Breast epithelium (tissue), 4 donors: Measurements from ENCODE around the gene BICD1. TPM values are rescaled to one million over a fixed set of nuclear protein-coding genes. Genes with fewer than 3 reads are reported as not detected.

Experiments used
- DNase-seq, 2 donors: peaks; one replicate each; pipeline ENCODE4 v3.0.0-alpha.2; 2019; ENCODE audit warnings: low spot score in 2 of 2
- H3K27ac ChIP-seq, 2 donors: fragments of 200-600 bp; sonication (generic) in 1 of 2; one replicate each; pipeline ENCODE4 v1.5.1; 2016 to 2019; ENCODE audit warnings: mild to moderate bottlenecking in 1 of 2
- H3K27me3 ChIP-seq, 2 donors: fragments of 200-600 bp; sonication (generic) in 1 of 2; one replicate each; pipeline versions ENCODE4 v1.5.1 to v1.6.0; 2017 to 2019; ENCODE audit warnings: control low read depth in 1 of 2, mild to moderate bottlenecking in 1 of 2
- H3K36me3 ChIP-seq: fragments of 200-600 bp; one replicate; pipeline ENCODE4 v1.5.1; 2019
- H3K4me1 ChIP-seq, 2 donors: fragments of 200-600 bp; sonication (generic); one replicate each; pipeline ENCODE4 v1.5.1; 2016 to 2019; ENCODE audit warnings: control low read depth in 1 of 2
- H3K4me3 ChIP-seq, 3 donors: fragments of 200-600 bp; sonication (generic); 1 replicate in 2 of 3; 2 replicates in 1 of 3; pipeline ENCODE4 v1.5.1; 2016 to 2019; ENCODE audit warnings: mild to moderate bottlenecking in 3 of 3, moderate library complexity in 2 of 3
- H3K9me3 ChIP-seq, 2 donors: fragments of 200-600 bp; sonication (generic) in 1 of 2; one replicate each; pipeline ENCODE4 v1.5.1; 2016 to 2019; ENCODE audit warnings: control low read depth in 1 of 2
- CTCF ChIP-seq, 3 donors: fragments of 450-650 bp; IDR thresholded peaks; one replicate each; pipeline ENCODE4 v1.5.1; 2016 to 2017; ENCODE audit warnings: antibody characterized with exemption in 3 of 3, mild to moderate bottlenecking in 3 of 3, moderate library complexity in 3 of 3
- POLR2A ChIP-seq: fragments of 450-650 bp; IDR thresholded peaks from one replicate; pipeline ENCODE4 v1.6.1; 2016; ENCODE audit warnings: antibody characterized with exemption, mild to moderate bottlenecking, moderate library complexity
- POLR2AphosphoS5 ChIP-seq, 3 donors: sonication (generic); formaldehyde crosslinking; IDR thresholded peaks; one replicate each; pipeline ENCODE4 v1.6.1; 2017; ENCODE audit warnings: antibody characterized with exemption in 3 of 3
- intact Hi-C: fragments of 100-400 bp; cut with DNase I; formaldehyde crosslinking; loops from one replicate; pipeline ENCODE4 v1.15.1; 2023; ENCODE audit warnings: low total_unique reads
- total RNA-seq, 3 donors: library from RNA; depleted of rRNA; stranded (reverse); fragments of >200 nt; gene quantifications; one replicate each; pipeline ENCODE4 v1.1.0, GENCODE V29; 2016

The BICD1 gene
- total RNA-seq, 3 donors from 2014 or later: 7.2 to 31.5 (median 18.4) TPM

GRCh38 chr12:32080435-32080834 lies 26.2 kb upstream of the BICD1 start:
- Histone ChIP-seq H3K27ac (no peak overlapping the region), H3K4me1 (no peaks in the 10 kb centered on the region), H3K4me3 (no peak overlapping the region), H3K36me3 (no peaks in the 10 kb centered on the region), H3K9me3 (no peaks in the 10 kb centered on the region), H3K27me3 (no peaks in the 10 kb centered on the region)
- DNase-seq: no peak
- TF ChIP-seq POLR2A (no peak), POLR2AphosphoS5 (IDR thresholded peaks at IDR 0.05) (no peak), CTCF (IDR thresholded peaks at IDR 0.05) (no peak)
- intact Hi-C loops: no loop called here

- DNase-seq: no peak
- intact Hi-C loops: no loop called here
- H3K27me3 ChIP-seq: no peaks in the 10 kb centered on the region
- no peaks in the 10 kb centered on the region for H3K4me1 ChIP-seq
- H3K36me3 ChIP-seq: no peaks in the 10 kb centered on the region
- no peaks in the 10 kb centered on the region for H3K9me3 ChIP-seq
- no peak for TF ChIP-seq CTCF (IDR thresholded peaks at IDR 0.05)
- TF ChIP-seq POLR2A: no peak
- TF ChIP-seq POLR2AphosphoS5 (IDR thresholded peaks at IDR 0.05): no peak
- no peak overlapping the region for H3K4me3 ChIP-seq
- peak overlapping the region in 1 of 2 donors; percentile 52 for H3K27ac ChIP-seq
Measured at GRCh38 chr12:32083489-32083888, 23.2 kb upstream of the BICD1 start.

- Histone ChIP-seq H3K4me1 (no peaks in the 10 kb centered on the region), H3K9me3 (no peaks in the 10 kb centered on the region), H3K36me3 (no peaks in the 10 kb centered on the region), H3K27me3 (no peaks in the 10 kb centered on the region), H3K4me3 (no peak overlapping the region), H3K27ac (peak overlapping the region in 1 of 2 donors; percentile 25)
- TF ChIP-seq CTCF (IDR thresholded peaks at IDR 0.05): no peak
- no peak for TF ChIP-seq POLR2A
- TF ChIP-seq POLR2AphosphoS5 (IDR thresholded peaks at IDR 0.05): no peak
- intact Hi-C loops: no loop called here
- no peak for DNase-seq
Measured at GRCh38 chr12:32084017-32084688, 22.5 kb upstream of the BICD1 start.

- no peaks in the 10 kb centered on the region for H3K36me3 ChIP-seq
- H3K4me1 ChIP-seq: no peaks in the 10 kb centered on the region
- no peak overlapping the region for H3K4me3 ChIP-seq
- no peak overlapping the region for H3K27ac ChIP-seq
- DNase-seq: no peak
- no peaks in the 10 kb centered on the region for H3K27me3 ChIP-seq
- intact Hi-C loops: no loop called here
- H3K9me3 ChIP-seq: no peaks in the 10 kb centered on the region
- TF ChIP-seq CTCF (IDR thresholded peaks at IDR 0.05) (no peak), POLR2AphosphoS5 (IDR thresholded peaks at IDR 0.05) (no peak), POLR2A (no peak)
Measured at GRCh38 chr12:32084753-32085152, 21.9 kb upstream of the BICD1 start.

GRCh38 chr12:32087306-32087705 lies 19.3 kb upstream of the BICD1 start:
- intact Hi-C loops: no loop called here
- no peak overlapping the region for H3K4me3 ChIP-seq
- H3K4me1 ChIP-seq: no peaks in the 10 kb centered on the region
- no peaks in the 10 kb centered on the region for H3K36me3 ChIP-seq
- no peak for DNase-seq
- H3K27me3 ChIP-seq: no peaks in the 10 kb centered on the region
- no peaks in the 10 kb centered on the region for H3K9me3 ChIP-seq
- no peak overlapping the region for H3K27ac ChIP-seq
- TF ChIP-seq CTCF (IDR thresholded peaks at IDR 0.05): no peak
- no peak for TF ChIP-seq POLR2AphosphoS5 (IDR thresholded peaks at IDR 0.05)
- TF ChIP-seq POLR2A: no peak
